Measurements from ENCODE around the gene UNC5CL. TPM values are rescaled to one million over a fixed set of nuclear protein-coding genes. Genes with fewer than 3 reads are reported as not detected.

Gene UNC5CL
- total RNA-seq, 4 donors from 2014 or later: 0.90 to 7.6 (median 1.5) TPM

DNA sequence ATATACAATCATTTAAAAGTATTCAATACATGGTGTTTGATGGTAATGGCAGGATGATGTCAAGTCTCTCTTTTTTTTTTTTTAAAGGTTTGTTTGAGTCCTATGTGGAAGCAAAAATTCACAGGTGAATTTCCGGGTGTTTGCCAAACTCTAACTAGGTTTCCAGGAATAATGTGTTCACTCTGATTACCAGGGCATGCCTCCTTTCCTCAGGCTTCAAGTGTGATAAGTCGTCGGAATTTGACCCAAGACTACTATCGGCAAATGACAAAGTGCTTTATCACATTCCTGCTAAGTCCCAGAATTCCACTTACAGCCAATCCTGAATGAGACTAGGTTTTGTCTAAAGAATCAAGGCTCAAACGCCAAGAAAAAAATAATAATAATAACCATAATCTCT, 25.8 kb upstream of the UNC5CL start:
- Histone ChIP-seq H3K4me1 (peaks cover 0 to 7% (median 0%) of the 10 kb centered on the region in 4 donors), H3K4me3 (no peak overlapping the region), H3K27me3 (no peaks in the 10 kb centered on the region), H3K36me3 (peaks cover 0 to 75% (median 0%) of the 10 kb centered on the region in 3 donors), H3K27ac (no peak overlapping the region), H3K9me3 (no peaks in the 10 kb centered on the region)
- DNase-seq (ENCODE audit: low spot score in 2 of 2): no peak
- TF ChIP-seq, protein P1, sequence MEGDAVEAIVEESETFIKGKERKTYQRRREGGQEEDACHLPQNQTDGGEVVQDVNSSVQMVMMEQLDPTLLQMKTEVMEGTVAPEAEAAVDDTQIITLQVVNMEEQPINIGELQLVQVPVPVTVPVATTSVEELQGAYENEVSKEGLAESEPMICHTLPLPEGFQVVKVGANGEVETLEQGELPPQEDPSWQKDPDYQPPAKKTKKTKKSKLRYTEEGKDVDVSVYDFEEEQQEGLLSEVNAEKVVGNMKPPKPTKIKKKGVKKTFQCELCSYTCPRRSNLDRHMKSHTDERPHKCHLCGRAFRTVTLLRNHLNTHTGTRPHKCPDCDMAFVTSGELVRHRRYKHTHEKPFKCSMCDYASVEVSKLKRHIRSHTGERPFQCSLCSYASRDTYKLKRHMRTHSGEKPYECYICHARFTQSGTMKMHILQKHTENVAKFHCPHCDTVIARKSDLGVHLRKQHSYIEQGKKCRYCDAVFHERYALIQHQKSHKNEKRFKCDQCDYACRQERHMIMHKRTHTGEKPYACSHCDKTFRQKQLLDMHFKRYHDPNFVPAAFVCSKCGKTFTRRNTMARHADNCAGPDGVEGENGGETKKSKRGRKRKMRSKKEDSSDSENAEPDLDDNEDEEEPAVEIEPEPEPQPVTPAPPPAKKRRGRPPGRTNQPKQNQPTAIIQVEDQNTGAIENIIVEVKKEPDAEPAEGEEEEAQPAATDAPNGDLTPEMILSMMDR (IDR thresholded peaks at IDR 0.05): no peak
- no peak for TF ChIP-seq POLR2A (IDR thresholded peaks at IDR 0.05)
- TF ChIP-seq EP300 (IDR thresholded peaks at IDR 0.05): no peak
- WGBS, 2 donors: 80 to 87% methylated on average over 5 of the region's 5 CpGs

DNA sequence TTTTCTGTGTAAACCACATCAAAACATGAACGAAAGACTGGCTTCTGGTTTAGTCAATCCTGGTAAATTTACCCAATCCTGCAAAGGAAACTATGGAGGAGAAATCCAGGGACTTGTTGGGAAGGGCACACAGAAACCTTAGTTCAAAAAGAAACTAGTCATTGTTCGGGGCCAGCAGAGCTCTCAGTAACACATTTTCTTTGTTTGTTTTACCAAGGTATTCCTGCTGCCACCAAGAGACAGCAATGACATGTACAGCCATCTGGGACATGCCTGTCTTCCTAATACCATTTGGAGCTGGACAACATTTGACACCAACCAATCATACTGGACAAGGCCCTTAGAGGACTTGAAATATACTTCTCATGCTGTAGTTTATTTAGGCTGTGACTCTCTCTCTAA, 24.9 kb upstream of the UNC5CL start:
- H3K36me3 ChIP-seq: peaks cover 0 to 65% (median 0%) of the 10 kb centered on the region in 3 donors
- no peaks in the 10 kb centered on the region for H3K27me3 ChIP-seq
- 81 to 86% methylated on average over 2 of the region's 2 CpGs for WGBS, 2 donors
- no peak for DNase-seq (ENCODE audit: low spot score in 2 of 2)
- H3K9me3 ChIP-seq: no peaks in the 10 kb centered on the region
- H3K4me1 ChIP-seq: peaks cover 0 to 7% (median 0%) of the 10 kb centered on the region in 4 donors
- no peak for TF ChIP-seq POLR2A (IDR thresholded peaks at IDR 0.05)
- TF ChIP-seq EP300 (IDR thresholded peaks at IDR 0.05): no peak
- TF ChIP-seq, protein P1 (IDR thresholded peaks at IDR 0.05): no peak
- H3K4me3 ChIP-seq: no peak overlapping the region
- no peak overlapping the region for H3K27ac ChIP-seq

DNA sequence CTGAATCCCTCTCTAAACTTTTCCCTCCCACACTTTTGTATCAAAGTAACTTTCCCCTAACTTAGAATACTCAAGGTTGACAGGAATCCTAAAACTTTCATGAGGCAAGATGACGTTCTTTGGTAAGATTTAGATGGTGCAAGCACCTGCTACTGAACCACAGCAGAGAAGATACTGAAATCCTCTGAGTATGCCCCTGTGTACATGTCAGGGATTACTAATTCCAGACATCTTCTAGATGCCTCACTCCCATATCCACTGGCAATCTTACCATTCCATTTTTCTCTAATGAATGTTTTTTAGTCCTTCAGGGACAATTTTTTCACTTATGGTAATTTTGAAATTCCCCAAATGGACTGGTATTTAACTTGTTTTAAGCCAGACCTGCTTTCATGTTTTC, 23.0 kb upstream of the UNC5CL start:
- DNase-seq (ENCODE audit: low spot score in 2 of 2): no peak
- no peaks in the 10 kb centered on the region for H3K27me3 ChIP-seq
- peaks cover 0 to 57% (median 0%) of the 10 kb centered on the region in 3 donors for H3K36me3 ChIP-seq
- H3K4me3 ChIP-seq: no peak overlapping the region
- H3K27ac ChIP-seq: no peak overlapping the region
- H3K4me1 ChIP-seq: peaks cover 0 to 7% (median 0%) of the 10 kb centered on the region in 4 donors
- no peak for TF ChIP-seq EP300 (IDR thresholded peaks at IDR 0.05)
- TF ChIP-seq, protein P1 (IDR thresholded peaks at IDR 0.05): no peak
- TF ChIP-seq POLR2A (IDR thresholded peaks at IDR 0.05): no peak
- WGBS, 2 donors: 96 to 97% methylated on average over 1 of the region's 1 CpG
- H3K9me3 ChIP-seq: no peaks in the 10 kb centered on the region

DNA sequence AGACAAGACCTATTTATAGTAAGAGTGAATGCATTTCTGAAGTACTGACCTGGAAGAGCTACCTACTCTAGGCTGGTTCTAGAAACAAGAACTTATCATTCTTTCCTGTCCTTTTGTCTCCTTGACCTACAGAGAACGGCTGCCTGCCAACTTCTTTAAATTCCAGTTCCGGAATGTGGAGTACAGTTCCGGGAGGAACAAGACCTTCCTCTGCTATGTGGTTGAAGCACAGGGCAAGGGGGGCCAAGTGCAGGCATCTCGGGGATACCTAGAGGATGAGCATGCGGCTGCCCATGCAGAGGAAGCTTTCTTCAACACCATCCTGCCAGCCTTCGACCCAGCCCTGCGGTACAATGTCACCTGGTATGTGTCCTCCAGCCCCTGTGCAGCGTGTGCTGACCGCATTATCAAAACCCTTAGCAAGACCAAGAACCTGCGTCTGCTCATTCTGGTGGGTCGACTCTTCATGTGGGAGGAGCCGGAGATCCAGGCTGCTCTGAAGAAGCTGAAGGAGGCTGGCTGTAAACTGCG, 22.2 kb upstream of the UNC5CL start:
- WGBS, 2 donors: 92 to 93% methylated on average over 10 to 13 of the region's 13 CpGs
- no peak for DNase-seq (ENCODE audit: low spot score in 2 of 2)
- H3K4me1 ChIP-seq: peaks cover 0 to 2% (median 0%) of the 10 kb centered on the region in 4 donors

DNA sequence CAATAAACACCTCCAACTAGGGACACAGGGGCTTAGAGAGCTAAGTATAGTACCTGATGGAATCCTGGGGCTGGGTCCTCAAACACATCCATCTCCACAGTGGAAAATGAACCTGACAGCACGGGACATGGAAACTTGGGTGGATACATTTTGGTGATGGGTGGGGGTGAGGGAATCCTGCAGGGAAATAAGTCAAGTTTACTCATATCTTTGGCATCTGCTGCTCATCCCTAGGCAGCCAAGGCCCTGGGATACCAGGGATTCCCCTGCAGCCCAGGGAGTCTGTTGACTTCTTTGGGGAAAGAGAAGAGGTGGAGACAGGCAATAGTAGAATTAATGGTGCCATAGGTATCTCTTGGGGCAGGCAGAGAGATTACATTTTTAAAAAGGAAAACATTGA, 20.5 kb upstream of the UNC5CL start:
- no peak overlapping the region for H3K4me3 ChIP-seq
- DNase-seq (ENCODE audit: low spot score in 2 of 2): no peak
- no peaks in the 10 kb centered on the region for H3K9me3 ChIP-seq
- WGBS, 2 donors: 69 to 76% methylated on average over 1 of the region's 1 CpG
- H3K27me3 ChIP-seq: no peaks in the 10 kb centered on the region
- no peak overlapping the region for H3K27ac ChIP-seq
- peaks cover 0 to 56% (median 0%) of the 10 kb centered on the region in 3 donors for H3K36me3 ChIP-seq
- H3K4me1 ChIP-seq: no peaks in the 10 kb centered on the region
- TF ChIP-seq EP300 (IDR thresholded peaks at IDR 0.05): no peak
- TF ChIP-seq, protein P1 (IDR thresholded peaks at IDR 0.05): no peak
- TF ChIP-seq POLR2A (IDR thresholded peaks at IDR 0.05): no peak

More for the DNA sequence above, 22.2 kb upstream of the UNC5CL start:
- Histone ChIP-seq H3K27me3 (no peaks in the 10 kb centered on the region), H3K4me3 (no peak overlapping the region), H3K36me3 (peaks cover 0 to 59% (median 0%) of the 10 kb centered on the region in 3 donors), H3K9me3 (no peaks in the 10 kb centered on the region), H3K27ac (no peak overlapping the region)
- TF ChIP-seq, protein P1 (IDR thresholded peaks at IDR 0.05): no peak
- TF ChIP-seq POLR2A (IDR thresholded peaks at IDR 0.05) (no peak), EP300 (IDR thresholded peaks at IDR 0.05) (no peak)
